Sigmoid colon (tissue), 7 donors: ENCODE results near the gene CACNG6. TPM values are rescaled to one million over a fixed set of nuclear protein-coding genes. Genes with fewer than 3 reads are reported as not detected.

Source experiments
- DNase-seq: peaks from one replicate; pipeline ENCODE4 v3.0.0-alpha.2; 2019
- H3K27ac ChIP-seq, 4 donors: fragments of 200-600 bp; sonication (generic); one replicate each; pipeline ENCODE4 v1.5.1; 2016 to 2019; ENCODE audit warnings: mild to moderate bottlenecking in 1 of 4
- H3K27me3 ChIP-seq, 3 donors: fragments of 200-600 bp; sonication (generic); one replicate each; pipeline ENCODE4 v1.5.1; 2019; ENCODE audit warnings: mild to moderate bottlenecking in 1 of 3
- H3K36me3 ChIP-seq, 4 donors: fragments of 200-600 bp; sonication (generic); one replicate each; pipeline ENCODE4 v1.5.1; 2016 to 2019
- H3K4me1 ChIP-seq, 4 donors: fragments of 200-600 bp; sonication (generic); one replicate each; pipeline ENCODE4 v1.5.1; 2017 to 2019
- H3K4me3 ChIP-seq, 4 donors: fragments of 200-600 bp; sonication (generic); one replicate each; pipeline ENCODE4 v1.5.1; 2017 to 2019; ENCODE audit warnings: mild to moderate bottlenecking in 2 of 4, moderate library complexity in 1 of 4
- H3K9me3 ChIP-seq, 4 donors: fragments of 200-600 bp in 3 of 4; sonication (generic) in 3 of 4; one replicate each; pipeline versions ENCODE4 v1.5.1 to v1.6.1; 2013 to 2019
- CTCF ChIP-seq, 4 experiments: fragments of 450-650 bp in 3 of 4; fragments of 200-600 bp in 1 of 4; IDR thresholded peaks; one replicate each; pipeline ENCODE4 v1.5.1; 2016 to 2019; ENCODE audit warnings: antibody characterized with exemption in 4 of 4, mild to moderate bottlenecking in 3 of 4, moderate library complexity in 2 of 4
- EP300 ChIP-seq, 4 donors: sonication (generic); formaldehyde crosslinking; IDR thresholded peaks; one replicate each; pipeline ENCODE4 v1.6.1; 2017; ENCODE audit warnings: antibody characterized with exemption in 4 of 4
- POLR2A ChIP-seq, 2 donors: fragments of 450-650 bp; IDR thresholded peaks; one replicate each; pipeline ENCODE4 v1.6.1; 2016; ENCODE audit warnings: antibody characterized with exemption in 2 of 2, mild to moderate bottlenecking in 2 of 2, moderate library complexity in 2 of 2
- POLR2AphosphoS5 ChIP-seq, 4 donors: sonication (generic); formaldehyde crosslinking; IDR thresholded peaks; one replicate each; pipeline ENCODE4 v1.6.1; 2017; ENCODE audit warnings: antibody characterized with exemption in 4 of 4
- WGBS, 2 donors: extraction: QIAGEN DNeasy Blood & Tissue Kit; methylation state at CpG; one replicate each; pipeline ENCODE4 v1.1.7; 2013; 5-methylcytosine and 5-hydroxymethylcytosine counted together
- intact Hi-C: fragments of 100-400 bp; cut with DNase I; formaldehyde crosslinking; loops from one replicate; pipeline ENCODE4 v1.15.1; 2023
- polyA plus RNA-seq, 3 donors: library from polyadenylated mRNA; stranded (reverse); fragments of 200-250 nt; gene quantifications; one replicate each; pipeline ENCODE4 v1.2.3, GENCODE V29; 2013
- total RNA-seq, 4 donors: library from RNA; depleted of rRNA; stranded (reverse); fragments of >200 nt; gene quantifications; one replicate each; pipeline ENCODE4 v1.1.0, GENCODE V29; 2016
- donor health status: healthy with polysubstance abuse.
- donor health status: Bipolar disorder and iron deficiency.
- donor health status: healthy.

CACNG6 gene
- total and polyA plus RNA-seq, 7 donors: not detected

- Histone ChIP-seq H3K27me3 (peaks cover 36 to 77% (median 62%) of the 10 kb centered on the region in 3 donors), H3K36me3 (no peaks in the 10 kb centered on the region), H3K27ac (no peak overlapping the region), H3K4me1 (peaks cover 0 to 31% (median 24%) of the 10 kb centered on the region in 4 donors), H3K4me3 (peak overlapping the region in 3 of 4 donors; percentile 13 to 38 (median 21)), H3K9me3 (no peaks in the 10 kb centered on the region)
- DNase-seq: peak; percentile 87
- TF ChIP-seq EP300 (IDR thresholded peaks at IDR 0.05) (no peak), POLR2AphosphoS5 (IDR thresholded peaks at IDR 0.05) (no peak), CTCF (IDR thresholded peaks at IDR 0.05) (no peak), POLR2A (IDR thresholded peaks at IDR 0.05) (no peak)
- intact Hi-C loops: loop anchor here (5.0 kb wide), 2 partner anchors 95 to 125 kb away; partner anchors contain the start of genes NDUFA3, OSCAR and PRKCG
- WGBS, 2 donors: 6 to 12% methylated on average over 9 of the region's 9 CpGs
Measured at GRCh38 chr19:53977429-53977990, 13.9 kb upstream of the CACNG6 start.

- H3K27ac ChIP-seq: no peak overlapping the region
- TF ChIP-seq POLR2AphosphoS5 (IDR thresholded peaks at IDR 0.05): no peak
- no peak for TF ChIP-seq CTCF (IDR thresholded peaks at IDR 0.05)
- no peak for TF ChIP-seq EP300 (IDR thresholded peaks at IDR 0.05)
- TF ChIP-seq POLR2A (IDR thresholded peaks at IDR 0.05): no peak
- WGBS, 2 donors: 6 to 31% methylated on average over 54 of the region's 54 CpGs
Measured at GRCh38 chr19:53977991-53978731, 13.3 kb upstream of the CACNG6 start.

GRCh38 chr19:53978975-53979801 lies 12.2 kb upstream of the CACNG6 start:
- no peak overlapping the region for H3K27ac ChIP-seq

More at GRCh38 chr19:53977991-53978731, 13.3 kb upstream of the CACNG6 start:
- DNase-seq: no peak
- Histone ChIP-seq H3K27me3 (peaks cover 36 to 84% (median 68%) of the 10 kb centered on the region in 3 donors), H3K4me1 (peaks cover 0 to 35% (median 26%) of the 10 kb centered on the region in 4 donors), H3K36me3 (no peaks in the 10 kb centered on the region), H3K4me3 (peak overlapping the region in 3 of 4 donors; percentile 13 to 38 (median 21)), H3K9me3 (no peaks in the 10 kb centered on the region)
- intact Hi-C loops: loop anchor here (5.0 kb wide), 2 partner anchors 96 to 124 kb away; partner anchors contain the start of genes NDUFA3, OSCAR and PRKCG

More at GRCh38 chr19:53978975-53979801, 12.2 kb upstream of the CACNG6 start:
- no peak for DNase-seq
- intact Hi-C loops: loop anchor here (5.0 kb wide), 2 partner anchors 97 to 123 kb away; partner anchors contain the start of genes NDUFA3, OSCAR and PRKCG
- peak overlapping the region in 2 of 4 donors; percentile 9 to 23 for H3K4me3 ChIP-seq
- no peaks in the 10 kb centered on the region for H3K9me3 ChIP-seq
- WGBS, 2 donors: 4 to 8% methylated on average over 19 of the region's 19 CpGs
- H3K36me3 ChIP-seq: no peaks in the 10 kb centered on the region
- peaks cover 0 to 35% (median 26%) of the 10 kb centered on the region in 4 donors for H3K4me1 ChIP-seq
- TF ChIP-seq POLR2AphosphoS5 (IDR thresholded peaks at IDR 0.05) (no peak), CTCF (IDR thresholded peaks at IDR 0.05) (no peak), POLR2A (IDR thresholded peaks at IDR 0.05) (no peak), EP300 (IDR thresholded peaks at IDR 0.05) (no peak)
- H3K27me3 ChIP-seq: peaks cover 36 to 94% (median 74%) of the 10 kb centered on the region in 3 donors
